BE2C (cell line): Measurements from ENCODE around the gene CNTNAP5.

Source experiments
- DNase-seq: peaks from one replicate; pipeline ENCODE4 v3.0.0-alpha.2; 2020
- H3K27me3 ChIP-seq: fragments of 250-450 bp; sonication (Bioruptor Pico); 2 replicates; pipeline ENCODE4 v1.5.1; 2020; ENCODE audit warnings: mild to moderate bottlenecking
- H3K36me3 ChIP-seq: fragments of 250-450 bp; sonication (Bioruptor Pico); 2 replicates; pipeline ENCODE4 v1.5.1; 2020; ENCODE audit warnings: mild to moderate bottlenecking
- H3K4me1 ChIP-seq: fragments of 250-450 bp; sonication (Bioruptor Pico); 2 replicates; pipeline ENCODE4 v1.5.1; 2020
- H3K4me3 ChIP-seq: 2 replicates; pipeline ENCODE4 v1.5.1; 2011; ENCODE audit warnings: low read depth, low read length
- H3K9me3 ChIP-seq: fragments of 250-450 bp; sonication (Bioruptor Pico); 2 replicates; pipeline ENCODE4 v1.5.1; 2020
- CTCF ChIP-seq: IDR thresholded peaks from 2 replicates; pipeline ENCODE4 v1.5.1; 2012; ENCODE audit warnings: mild to moderate bottlenecking, low read depth, low read length

CNTNAP5 gene

GRCh38 chr2:124882423-124882822 lies 857.3 kb downstream of the CNTNAP5 start:
- no peak overlapping the region for H3K4me3 ChIP-seq
- no peak for TF ChIP-seq CTCF
- no peak for DNase-seq
- H3K4me1 ChIP-seq = no peaks in the 10 kb centered on the region
- H3K36me3 ChIP-seq = no peaks in the 10 kb centered on the region
- no peaks in the 10 kb centered on the region for H3K9me3 ChIP-seq
- no peaks in the 10 kb centered on the region for H3K27me3 ChIP-seq

- Histone ChIP-seq H3K9me3 (no peaks in the 10 kb centered on the region), H3K36me3 (no peaks in the 10 kb centered on the region), H3K4me1 (no peaks in the 10 kb centered on the region), H3K4me3 (no peak overlapping the region), H3K27me3 (no peaks in the 10 kb centered on the region)
- DNase-seq = no peak
- TF ChIP-seq CTCF = no peak
These were observed 858.5 kb downstream of the CNTNAP5 start for GRCh38 chr2:124883595-124883994.

- Histone ChIP-seq H3K9me3 (no peaks in the 10 kb centered on the region), H3K4me1 (no peaks in the 10 kb centered on the region), H3K36me3 (no peaks in the 10 kb centered on the region), H3K27me3 (no peaks in the 10 kb centered on the region), H3K4me3 (no peak overlapping the region)
- DNase-seq = no peak
- TF ChIP-seq CTCF = no peak
These were observed 859.2 kb downstream of the CNTNAP5 start for GRCh38 chr2:124884315-124884714.

- Histone ChIP-seq H3K4me1 (no peaks in the 10 kb centered on the region), H3K9me3 (no peaks in the 10 kb centered on the region), H3K27me3 (no peaks in the 10 kb centered on the region), H3K36me3 (no peaks in the 10 kb centered on the region), H3K4me3 (no peak overlapping the region)
- no peak for DNase-seq
- TF ChIP-seq CTCF = no peak
These were observed 861.1 kb downstream of the CNTNAP5 start for GRCh38 chr2:124886216-124886615.

DNA sequence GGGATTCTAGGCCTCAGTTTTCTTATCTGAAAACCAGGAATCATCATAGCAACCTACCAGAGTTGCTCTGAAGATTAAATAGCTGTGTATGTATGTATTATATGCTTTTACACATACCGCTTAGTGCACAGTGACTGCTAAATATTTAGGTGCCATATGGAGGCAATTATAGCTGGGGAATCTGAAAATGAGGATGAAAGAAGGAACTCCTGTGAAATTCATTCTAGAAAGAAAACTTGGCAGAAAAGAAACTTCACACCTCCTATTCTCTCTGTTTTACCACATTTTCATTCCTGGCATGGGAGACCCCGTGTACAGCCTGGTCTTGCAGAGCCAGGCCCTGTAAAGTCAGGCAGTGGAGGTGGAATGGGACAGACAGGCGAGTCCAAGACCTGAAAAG lies 862.4 kb downstream of the CNTNAP5 start:
- Histone ChIP-seq H3K27me3 (no peaks in the 10 kb centered on the region), H3K36me3 (no peaks in the 10 kb centered on the region), H3K4me3 (no peak overlapping the region), H3K9me3 (no peaks in the 10 kb centered on the region), H3K4me1 (no peaks in the 10 kb centered on the region)
- DNase-seq = no peak
- TF ChIP-seq CTCF = no peak

GRCh38 chr2:124888431-124888830 lies 863.3 kb downstream of the CNTNAP5 start:
- Histone ChIP-seq H3K36me3 (no peaks in the 10 kb centered on the region), H3K4me1 (no peaks in the 10 kb centered on the region), H3K27me3 (no peaks in the 10 kb centered on the region), H3K4me3 (no peak overlapping the region), H3K9me3 (no peaks in the 10 kb centered on the region)
- no peak for DNase-seq
- TF ChIP-seq CTCF = no peak
